SK-N-SH (cell line): ENCODE measurements around the gene RPS6KB2. TPM values are rescaled to one million over a fixed set of nuclear protein-coding genes. Genes with fewer than 3 reads are reported as not detected.

Experiments used
- CTCF ChIA-PET: fragments of 300-600, 350-600 bp; formaldehyde crosslinking; extraction: SDS; loops from one replicate; lab custom pipeline; 2021; lab: Yijun Ruan, JAX
- POLR2A ChIA-PET: fragments of 350-600 bp; sonication (Branson Sonifier 250); formaldehyde crosslinking; extraction: SDS; loops from one replicate; lab custom pipeline; 2020; ENCODE audit warnings: antibody characterized with exemption, inconsistent platforms; lab: Yijun Ruan, JAX
- DNase-seq: peaks from one replicate; pipeline ENCODE4 v3.0.0; 2012
- H2AFZ ChIP-seq: fragments of 200-600 bp; sonication (generic); 2 replicates; pipeline ENCODE4 v1.8.1; 2016; ENCODE audit warnings: antibody characterized with exemption, mild to moderate bottlenecking, low read depth
- H3F3A ChIP-seq: fragments of 200-600 bp; sonication (generic); replicated peaks from 2 replicates; pipeline ENCODE3; 2016; ENCODE audit warnings: antibody characterized with exemption, mild to moderate bottlenecking; ENCODE audit not compliant: insufficient read depth
- H3K27ac ChIP-seq, 2 experiments: fragments of 200-500 bp in 1 of 2; fragments of 200-600 bp in 1 of 2; sonication (Bioruptor generic) in 1 of 2; sonication (generic), shearing (Covaris generic) in 1 of 2; 2 replicates each; pipeline versions ENCODE4 v1.5.1 to v1.6.1; 2014 to 2016; ENCODE audit warnings: low read depth in 2 of 2, inconsistent platforms in 1 of 2, low read length in 1 of 2, mild to moderate bottlenecking in 1 of 2, mixed read lengths in 1 of 2
- H3K27me3 ChIP-seq: fragments of 200-600 bp; sonication (generic), shearing (Covaris generic); 2 replicates; pipeline ENCODE4 v1.6.1; 2016; ENCODE audit warnings: mixed run types; ENCODE audit not compliant: insufficient read depth
- H3K36me3 ChIP-seq, 2 experiments: fragments of 200-500 bp in 1 of 2; fragments of 200-600 bp in 1 of 2; sonication (Bioruptor generic) in 1 of 2; sonication (generic) in 1 of 2; replicated peaks in 1 of 2; 2 replicates each; pipeline versions ENCODE3 to v1.5.1; 2014 to 2016; ENCODE audit warnings: low read length in 1 of 2, mild to moderate bottlenecking in 1 of 2; ENCODE audit not compliant: insufficient read depth in 2 of 2, control insufficient read depth in 1 of 2
- H3K4me1 ChIP-seq, 2 experiments: fragments of 200-500 bp in 1 of 2; fragments of 200-600 bp in 1 of 2; sonication (Bioruptor generic) in 1 of 2; sonication (generic), shearing (Covaris generic) in 1 of 2; 2 replicates each; pipeline versions ENCODE4 v1.5.1 to v1.6.1; 2014 to 2016; ENCODE audit warnings: low read depth in 1 of 2, low read length in 1 of 2, mixed run types in 1 of 2; ENCODE audit not compliant: insufficient read depth in 2 of 2, control insufficient read depth in 1 of 2
- H3K4me2 ChIP-seq: fragments of 200-600 bp; sonication (generic), shearing (Covaris generic); 2 replicates; pipeline ENCODE4 v1.6.1; 2017; ENCODE audit warnings: mixed run types
- H3K4me3 ChIP-seq, 2 experiments: fragments of 200-500 bp in 1 of 2; fragments of 200-600 bp in 1 of 2; sonication (Bioruptor generic) in 1 of 2; sonication (generic), shearing (Covaris generic) in 1 of 2; 2 replicates each; pipeline versions ENCODE4 v1.5.1 to v1.8.1; 2014 to 2016; ENCODE audit warnings: low read depth in 2 of 2, inconsistent platforms in 1 of 2, low read length in 1 of 2, mild to moderate bottlenecking in 1 of 2, mixed read lengths in 1 of 2, moderate library complexity in 1 of 2
- H3K79me2 ChIP-seq: fragments of 200-600 bp; sonication (generic); 2 replicates; pipeline ENCODE4 v1.8.1; 2017; ENCODE audit warnings: mild to moderate bottlenecking; ENCODE audit not compliant: insufficient read depth
- H3K9ac ChIP-seq: fragments of 200-600 bp; sonication (generic); 2 replicates; pipeline ENCODE4 v1.6.1; 2017; ENCODE audit warnings: mixed run types
- H3K9me2 ChIP-seq: fragments of 200-600 bp; sonication (generic); 2 replicates; pipeline ENCODE4 v1.6.1; 2017; ENCODE audit warnings: mixed run types
- H3K9me3 ChIP-seq: fragments of 200-600 bp; sonication (generic); 2 replicates; pipeline ENCODE4 v1.6.1; 2017; ENCODE audit warnings: mixed run types, mild to moderate bottlenecking, moderate library complexity
- H4K20me1 ChIP-seq: fragments of 200-600 bp; sonication (generic); 2 replicates; pipeline ENCODE4 v1.6.1; 2017; ENCODE audit warnings: mild to moderate bottlenecking, mixed run types; ENCODE audit not compliant: insufficient read depth
- EP300 ChIP-seq, 2 experiments: IDR thresholded peaks; 2 replicates each; pipeline versions ENCODE4 v1.4.0 to v1.6.1; 2012; ENCODE audit warnings: borderline replicate concordance in 1 of 2, low read depth in 1 of 2, low read length in 1 of 2
- FOSL2 ChIP-seq: IDR thresholded peaks from 2 replicates; pipeline ENCODE4 v1.4.0; 2012; ENCODE audit warnings: low read depth, mild to moderate bottlenecking, moderate library complexity, borderline replicate concordance
- GATA2 ChIP-seq: sonication (generic); formaldehyde crosslinking; IDR thresholded peaks from 2 replicates; pipeline ENCODE4 v1.5.0; 2020; ENCODE audit warnings: mild to moderate bottlenecking, missing genetic modification reagents
- JUND ChIP-seq: IDR thresholded peaks from 2 replicates; pipeline ENCODE4 v1.4.0; 2012
- MEF2A ChIP-seq: IDR thresholded peaks from 2 replicates; pipeline ENCODE4 v1.4.0; 2012; ENCODE audit warnings: low read depth, borderline replicate concordance
- MXI1 ChIP-seq: IDR thresholded peaks from 2 replicates; pipeline ENCODE4 v1.6.1; 2012; ENCODE audit warnings: mild to moderate bottlenecking, low read depth, low read length, improper control_type of control experiment
- NFIC ChIP-seq: IDR thresholded peaks from 2 replicates; pipeline ENCODE4 v1.4.0; 2012; ENCODE audit warnings: borderline replicate concordance
- NRF1 ChIP-seq: IDR thresholded peaks from 2 replicates; pipeline ENCODE4 v1.6.1; 2012; ENCODE audit warnings: low read depth, mild to moderate bottlenecking, low read length
- RAD21 ChIP-seq: IDR thresholded peaks from 2 replicates; pipeline ENCODE4 v1.6.1; 2012; ENCODE audit warnings: mild to moderate bottlenecking, low read length
- RXRA ChIP-seq: IDR thresholded peaks from 2 replicates; pipeline ENCODE4 v1.4.0; 2012; ENCODE audit warnings: low read depth, mild to moderate bottlenecking, borderline replicate concordance
- TEAD4 ChIP-seq: IDR thresholded peaks from 2 replicates; pipeline ENCODE4 v1.4.0; 2012; ENCODE audit warnings: mild to moderate bottlenecking, borderline replicate concordance; ENCODE audit not compliant: insufficient read depth
- YY1 ChIP-seq: IDR thresholded peaks from 2 replicates; pipeline ENCODE4 v1.4.0; 2012; ENCODE audit warnings: low read depth, mild to moderate bottlenecking
- WGBS: methylation state at CpG from one replicate; pipeline ENCODE4 v1.1.6; 2017; ENCODE audit warnings: low lambda C conversion rate; 5-methylcytosine and 5-hydroxymethylcytosine counted together
- polyA plus RNA-seq, 3 experiments: library from polyadenylated mRNA; depleted of rRNA; stranded (reverse); fragments of >200 nt; gene quantifications; 2 replicates each; pipeline ENCODE4 v1.2.3, GENCODE V29; 2012
- TF ChIP-seq, protein P1 (sequence below): IDR thresholded peaks from 2 replicates; pipeline ENCODE4 v1.4.0; 2012; ENCODE audit warnings: low read depth, borderline replicate concordance
- TF ChIP-seq, protein P2 (sequence below): IDR thresholded peaks from 2 replicates; pipeline ENCODE4 v1.6.1; 2012; ENCODE audit warnings: mild to moderate bottlenecking, low read depth, low read length, moderate library complexity
- TF ChIP-seq, protein P3 (sequence below): fragments of 150-350 bp; IDR thresholded peaks from 2 replicates; pipeline ENCODE4 v1.6.1; 2017; ENCODE audit warnings: antibody characterized with exemption, low read length, low read depth, borderline replicate concordance
- TF ChIP-seq, protein P4 (sequence below): IDR thresholded peaks from 2 replicates; pipeline ENCODE4; 2012
- TF ChIP-seq, protein P5 (sequence below): fragments of 150-350 bp; IDR thresholded peaks from 2 replicates; pipeline ENCODE4 v1.6.1; 2016; ENCODE audit warnings: mild to moderate bottlenecking, low read depth, low read length

Gene RPS6KB2
- polyA plus RNA-seq, 1 of the 3 experiments (the other 2 are of a cell fraction): 52.0 TPM

DNA sequence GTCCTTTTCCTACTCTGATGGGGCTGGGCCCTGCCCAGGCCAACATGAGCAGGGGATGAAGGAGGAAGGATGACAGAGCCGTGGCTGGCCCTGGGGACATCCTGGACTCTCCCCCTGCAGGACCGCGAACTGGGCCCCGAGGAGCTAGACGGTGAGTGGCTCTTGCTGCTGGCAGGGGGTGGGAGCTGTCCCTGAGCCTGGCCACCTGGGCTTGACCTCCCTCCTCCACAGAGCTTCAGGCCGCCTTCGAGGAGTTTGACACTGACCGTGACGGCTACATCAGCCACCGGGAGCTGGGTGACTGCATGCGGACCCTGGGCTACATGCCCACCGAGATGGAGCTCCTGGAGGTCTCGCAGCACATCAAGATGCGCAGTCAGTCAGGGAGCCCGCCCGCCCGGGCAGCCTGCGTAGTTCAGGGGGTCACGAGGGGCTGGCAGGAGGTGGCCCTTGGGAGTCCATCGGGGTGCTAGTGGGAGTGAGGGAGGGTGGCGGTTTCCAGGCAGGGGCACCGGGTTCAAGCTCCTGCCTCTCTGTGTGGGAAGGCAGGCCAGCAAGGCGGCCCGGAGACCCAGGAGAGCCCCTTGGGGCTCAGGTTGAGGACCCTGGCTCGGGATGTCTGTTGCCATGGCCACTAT lies 27.9 kb downstream of the RPS6KB2 start:
- Histone ChIP-seq H3K9me2 (no peaks in the 10 kb centered on the region), H3K4me3 (no peak overlapping the region), H3K27me3 (no peaks in the 10 kb centered on the region), H3K36me3 (no peaks in the 10 kb centered on the region), H2AFZ (no peak overlapping the region), H3K4me1 (peaks cover 0 to 4% of the 10 kb centered on the region in 2 experiments; a peak in 1 of 4 replicates), H3F3A (peaks cover 3% of the 10 kb centered on the region), H3K4me2 (no peak overlapping the region), H3K9me3 (no peaks in the 10 kb centered on the region), H4K20me1 (no peaks in the 10 kb centered on the region), H3K79me2 (no peaks in the 10 kb centered on the region)
- WGBS: no CpG with 5 or more reads among the region's 25 CpGs
- ChIA-PET POLR2A (no interaction called here), CTCF (no interaction called here)
- TF ChIP-seq TEAD4 (no peak), EP300 (IDR thresholded peaks at IDR 0.05; ENCODE audit: borderline replicate concordance in 1 of 2, low read depth in 1 of 2, low read length in 1 of 2) (no peak), NFIC (no peak), MXI1 (no peak), MEF2A (no peak), RAD21 (no peak), NRF1 (no peak)
- TF ChIP-seq, protein P1, sequence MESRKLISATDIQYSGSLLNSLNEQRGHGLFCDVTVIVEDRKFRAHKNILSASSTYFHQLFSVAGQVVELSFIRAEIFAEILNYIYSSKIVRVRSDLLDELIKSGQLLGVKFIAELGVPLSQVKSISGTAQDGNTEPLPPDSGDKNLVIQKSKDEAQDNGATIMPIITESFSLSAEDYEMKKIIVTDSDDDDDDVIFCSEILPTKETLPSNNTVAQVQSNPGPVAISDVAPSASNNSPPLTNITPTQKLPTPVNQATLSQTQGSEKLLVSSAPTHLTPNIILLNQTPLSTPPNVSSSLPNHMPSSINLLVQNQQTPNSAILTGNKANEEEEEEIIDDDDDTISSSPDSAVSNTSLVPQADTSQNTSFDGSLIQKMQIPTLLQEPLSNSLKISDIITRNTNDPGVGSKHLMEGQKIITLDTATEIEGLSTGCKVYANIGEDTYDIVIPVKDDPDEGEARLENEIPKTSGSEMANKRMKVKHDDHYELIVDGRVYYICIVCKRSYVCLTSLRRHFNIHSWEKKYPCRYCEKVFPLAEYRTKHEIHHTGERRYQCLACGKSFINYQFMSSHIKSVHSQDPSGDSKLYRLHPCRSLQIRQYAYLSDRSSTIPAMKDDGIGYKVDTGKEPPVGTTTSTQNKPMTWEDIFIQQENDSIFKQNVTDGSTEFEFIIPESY: no peak
- TF ChIP-seq, protein P2, sequence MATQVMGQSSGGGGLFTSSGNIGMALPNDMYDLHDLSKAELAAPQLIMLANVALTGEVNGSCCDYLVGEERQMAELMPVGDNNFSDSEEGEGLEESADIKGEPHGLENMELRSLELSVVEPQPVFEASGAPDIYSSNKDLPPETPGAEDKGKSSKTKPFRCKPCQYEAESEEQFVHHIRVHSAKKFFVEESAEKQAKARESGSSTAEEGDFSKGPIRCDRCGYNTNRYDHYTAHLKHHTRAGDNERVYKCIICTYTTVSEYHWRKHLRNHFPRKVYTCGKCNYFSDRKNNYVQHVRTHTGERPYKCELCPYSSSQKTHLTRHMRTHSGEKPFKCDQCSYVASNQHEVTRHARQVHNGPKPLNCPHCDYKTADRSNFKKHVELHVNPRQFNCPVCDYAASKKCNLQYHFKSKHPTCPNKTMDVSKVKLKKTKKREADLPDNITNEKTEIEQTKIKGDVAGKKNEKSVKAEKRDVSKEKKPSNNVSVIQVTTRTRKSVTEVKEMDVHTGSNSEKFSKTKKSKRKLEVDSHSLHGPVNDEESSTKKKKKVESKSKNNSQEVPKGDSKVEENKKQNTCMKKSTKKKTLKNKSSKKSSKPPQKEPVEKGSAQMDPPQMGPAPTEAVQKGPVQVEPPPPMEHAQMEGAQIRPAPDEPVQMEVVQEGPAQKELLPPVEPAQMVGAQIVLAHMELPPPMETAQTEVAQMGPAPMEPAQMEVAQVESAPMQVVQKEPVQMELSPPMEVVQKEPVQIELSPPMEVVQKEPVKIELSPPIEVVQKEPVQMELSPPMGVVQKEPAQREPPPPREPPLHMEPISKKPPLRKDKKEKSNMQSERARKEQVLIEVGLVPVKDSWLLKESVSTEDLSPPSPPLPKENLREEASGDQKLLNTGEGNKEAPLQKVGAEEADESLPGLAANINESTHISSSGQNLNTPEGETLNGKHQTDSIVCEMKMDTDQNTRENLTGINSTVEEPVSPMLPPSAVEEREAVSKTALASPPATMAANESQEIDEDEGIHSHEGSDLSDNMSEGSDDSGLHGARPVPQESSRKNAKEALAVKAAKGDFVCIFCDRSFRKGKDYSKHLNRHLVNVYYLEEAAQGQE: no peak
- TF ChIP-seq, all 33 proteins: peak for 0
- Histone ChIP-seq H3K9ac (no peak overlapping the region), H3K27ac (no peak overlapping the region)
- no peak for DNase-seq

DNA sequence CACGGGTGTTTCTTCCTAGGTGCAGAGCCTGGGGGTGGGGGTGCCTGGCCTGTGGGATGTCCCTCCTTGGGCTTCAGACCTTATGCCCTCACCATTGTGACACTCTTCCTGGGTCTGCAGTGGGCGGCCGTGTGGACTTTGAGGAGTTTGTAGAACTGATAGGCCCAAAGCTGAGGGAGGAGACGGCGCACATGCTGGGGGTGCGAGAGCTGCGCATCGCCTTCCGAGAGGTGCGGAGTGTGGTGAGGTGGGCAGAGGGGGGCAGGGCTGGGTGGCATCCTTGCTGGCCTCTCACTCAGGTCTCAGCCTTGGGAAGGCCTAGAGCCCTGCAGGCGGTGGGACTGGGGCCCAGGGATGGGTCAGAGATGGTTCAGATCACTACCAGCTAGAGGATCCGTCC lies 29.2 kb downstream of the RPS6KB2 start:
- Histone ChIP-seq H3K9me3 (no peaks in the 10 kb centered on the region), H3F3A (peaks cover 8% of the 10 kb centered on the region), H3K4me2 (no peak overlapping the region), H3K27ac (no peak overlapping the region), H2AFZ (no peak overlapping the region), H3K9ac (no peak overlapping the region), H4K20me1 (no peaks in the 10 kb centered on the region), H3K36me3 (no peaks in the 10 kb centered on the region), H3K79me2 (no peaks in the 10 kb centered on the region), H3K9me2 (no peaks in the 10 kb centered on the region), H3K4me1 (peaks cover 0 to 1% of the 10 kb centered on the region in 2 experiments; a peak in 1 of 4 replicates), H3K27me3 (no peaks in the 10 kb centered on the region), H3K4me3 (no peak overlapping the region)
- 77% methylated on average over 11 of the region's 12 CpGs for WGBS
- ChIA-PET CTCF (interaction anchor here (1.6 kb wide), 1 partner anchor 12 kb away, joined by 5 read pairs; the partner anchor contains the start of gene TMEM134), POLR2A (no interaction called here)
- DNase-seq: no peak
- no peak for TF ChIP-seq GATA2 (CRISPR knock-in tag)
- no peak for TF ChIP-seq TEAD4
- TF ChIP-seq RXRA: no peak
- TF ChIP-seq FOSL2: no peak
- TF ChIP-seq, protein P3, sequence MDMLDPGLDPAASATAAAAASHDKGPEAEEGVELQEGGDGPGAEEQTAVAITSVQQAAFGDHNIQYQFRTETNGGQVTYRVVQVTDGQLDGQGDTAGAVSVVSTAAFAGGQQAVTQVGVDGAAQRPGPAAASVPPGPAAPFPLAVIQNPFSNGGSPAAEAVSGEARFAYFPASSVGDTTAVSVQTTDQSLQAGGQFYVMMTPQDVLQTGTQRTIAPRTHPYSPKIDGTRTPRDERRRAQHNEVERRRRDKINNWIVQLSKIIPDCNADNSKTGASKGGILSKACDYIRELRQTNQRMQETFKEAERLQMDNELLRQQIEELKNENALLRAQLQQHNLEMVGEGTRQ: no peak
- TF ChIP-seq, protein P4, sequence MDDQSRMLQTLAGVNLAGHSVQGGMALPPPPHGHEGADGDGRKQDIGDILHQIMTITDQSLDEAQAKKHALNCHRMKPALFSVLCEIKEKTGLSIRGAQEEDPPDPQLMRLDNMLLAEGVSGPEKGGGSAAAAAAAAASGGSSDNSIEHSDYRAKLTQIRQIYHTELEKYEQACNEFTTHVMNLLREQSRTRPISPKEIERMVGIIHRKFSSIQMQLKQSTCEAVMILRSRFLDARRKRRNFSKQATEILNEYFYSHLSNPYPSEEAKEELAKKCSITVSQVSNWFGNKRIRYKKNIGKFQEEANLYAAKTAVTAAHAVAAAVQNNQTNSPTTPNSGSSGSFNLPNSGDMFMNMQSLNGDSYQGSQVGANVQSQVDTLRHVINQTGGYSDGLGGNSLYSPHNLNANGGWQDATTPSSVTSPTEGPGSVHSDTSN: no peak
- TF ChIP-seq, protein P5, sequence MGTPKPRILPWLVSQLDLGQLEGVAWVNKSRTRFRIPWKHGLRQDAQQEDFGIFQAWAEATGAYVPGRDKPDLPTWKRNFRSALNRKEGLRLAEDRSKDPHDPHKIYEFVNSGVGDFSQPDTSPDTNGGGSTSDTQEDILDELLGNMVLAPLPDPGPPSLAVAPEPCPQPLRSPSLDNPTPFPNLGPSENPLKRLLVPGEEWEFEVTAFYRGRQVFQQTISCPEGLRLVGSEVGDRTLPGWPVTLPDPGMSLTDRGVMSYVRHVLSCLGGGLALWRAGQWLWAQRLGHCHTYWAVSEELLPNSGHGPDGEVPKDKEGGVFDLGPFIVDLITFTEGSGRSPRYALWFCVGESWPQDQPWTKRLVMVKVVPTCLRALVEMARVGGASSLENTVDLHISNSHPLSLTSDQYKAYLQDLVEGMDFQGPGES: no peak
- no peak for TF ChIP-seq YY1
- TF ChIP-seq JUND: no peak
- TF ChIP-seq MEF2A: no peak
